GM21619 (cell line): ENCODE data around the gene PLEKHG3.
"Not testable (repeated sequence)": the region's sequence is repeated elsewhere in the genome, so short reads cannot be mapped to it uniquely, and the experiment has no call there.

Source experiments
- ATAC-seq: cut with Tn5 transposase; IDR thresholded peaks from one replicate; pipeline ENCODE4 v1.9.1; 2021; ENCODE audit not compliant: unreplicated experiment

PLEKHG3 gene

GRCh38 chr14:64686282-64686615 is 18.0 kb upstream of the PLEKHG3 start:
- ATAC-seq, result no peak

GRCh38 chr14:64688031-64688430 is 16.2 kb upstream of the PLEKHG3 start:
- no peak for ATAC-seq

- ATAC-seq, result no peak
These were observed 15.4 kb upstream of the PLEKHG3 start for GRCh38 chr14:64688811-64689281.

GRCh38 chr14:64689289-64689688 is 14.9 kb upstream of the PLEKHG3 start:
- no peak for ATAC-seq

GRCh38 chr14:64690607-64691006 is 13.6 kb upstream of the PLEKHG3 start:
- ATAC-seq, result not testable (repeated sequence)

GRCh38 chr14:64691376-64691775 is 12.8 kb upstream of the PLEKHG3 start:
- ATAC-seq, result no peak

- no peak for ATAC-seq
These were observed 11.8 kb upstream of the PLEKHG3 start for GRCh38 chr14:64692189-64692985.

GRCh38 chr14:64692986-64693809 is 11.0 kb upstream of the PLEKHG3 start:
- no peak for ATAC-seq

- ATAC-seq, result no peak
These were observed 10.4 kb upstream of the PLEKHG3 start for GRCh38 chr14:64693810-64694165.

- ATAC-seq, result no peak
These were observed 9.2 kb upstream of the PLEKHG3 start for GRCh38 chr14:64695071-64695470.

GRCh38 chr14:64696355-64696857 is 7.8 kb upstream of the PLEKHG3 start:
- no peak for ATAC-seq

GRCh38 chr14:64698903-64699302 is 5.3 kb upstream of the PLEKHG3 start:
- no peak for ATAC-seq

- no peak for ATAC-seq
These were observed 3.9 kb upstream of the PLEKHG3 start for GRCh38 chr14:64700290-64700689.

- ATAC-seq, result no peak
These were observed 3.3 kb upstream of the PLEKHG3 start for GRCh38 chr14:64700894-64701293.

- no peak for ATAC-seq
These were observed 2.6 kb upstream of the PLEKHG3 start for GRCh38 chr14:64701660-64702059.

GRCh38 chr14:64702493-64703394 is 1.5 kb upstream of the PLEKHG3 start:
- ATAC-seq, result no peak

- ATAC-seq, result no peak
These were observed 655 bp upstream of the PLEKHG3 start for GRCh38 chr14:64703395-64704142.

GRCh38 chr14:64704743-64705380 is 638 bp downstream of the PLEKHG3 start:
- no peak for ATAC-seq

- ATAC-seq, result no peak
These were observed 1.3 kb downstream of the PLEKHG3 start for GRCh38 chr14:64705381-64706118.
